Stimulated activated CD4-positive, alpha-beta T cell treated with anti-CD3 and anti-CD28 coated beads, Interleukin-4, amount 100 ng/mL, for 24 hours (primary cell): Measurements from ENCODE around the gene POLR1B.
"Not testable (repeated sequence)": the region's sequence is repeated elsewhere in the genome, so short reads cannot be mapped to it uniquely, and the experiment has no call there.

Source experiments
- DNase-seq: peaks from one replicate; pipeline ENCODE4 v3.0.0-alpha.2; 2020

POLR1B gene

GRCh38 chr2:112541315-112542122 lies 746 bp upstream of the POLR1B start:
- peak; percentile 70 for DNase-seq

GRCh38 chr2:112542984-112543661 lies 858 bp downstream of the POLR1B start:
- DNase-seq, result peak; percentile 7

- DNase-seq, result no peak
Observed at GRCh38 chr2:112547333-112547732, 5.1 kb downstream of the POLR1B start.

DNA sequence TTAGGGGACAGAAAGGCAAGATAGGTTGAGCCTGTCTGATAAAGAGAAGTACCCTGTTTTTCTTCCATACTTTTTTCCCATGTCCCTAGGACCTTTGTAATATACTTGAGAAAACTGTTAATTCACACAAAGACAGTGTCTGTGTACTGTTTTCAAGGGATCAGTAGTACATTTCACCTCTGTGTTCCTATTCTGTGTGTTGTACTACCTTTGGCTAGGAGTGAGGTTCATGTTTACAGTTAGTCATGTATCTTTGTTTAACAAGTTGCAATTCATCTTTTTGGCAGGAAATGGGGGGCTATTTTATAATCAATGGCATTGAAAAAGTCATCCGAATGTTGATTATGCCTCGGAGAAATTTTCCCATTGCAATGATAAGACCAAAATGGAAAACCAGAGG lies 6.7 kb downstream of the POLR1B start:
- DNase-seq, result no peak

- no peak for DNase-seq
Observed at GRCh38 chr2:112566104-112566503, 23.8 kb downstream of the POLR1B start.

- not testable (repeated sequence) for DNase-seq
Observed at GRCh38 chr2:112566508-112566907, 24.2 kb downstream of the POLR1B start.

- no peak for DNase-seq
Observed at GRCh38 chr2:112572005-112572404, 29.7 kb downstream of the POLR1B start.

DNA sequence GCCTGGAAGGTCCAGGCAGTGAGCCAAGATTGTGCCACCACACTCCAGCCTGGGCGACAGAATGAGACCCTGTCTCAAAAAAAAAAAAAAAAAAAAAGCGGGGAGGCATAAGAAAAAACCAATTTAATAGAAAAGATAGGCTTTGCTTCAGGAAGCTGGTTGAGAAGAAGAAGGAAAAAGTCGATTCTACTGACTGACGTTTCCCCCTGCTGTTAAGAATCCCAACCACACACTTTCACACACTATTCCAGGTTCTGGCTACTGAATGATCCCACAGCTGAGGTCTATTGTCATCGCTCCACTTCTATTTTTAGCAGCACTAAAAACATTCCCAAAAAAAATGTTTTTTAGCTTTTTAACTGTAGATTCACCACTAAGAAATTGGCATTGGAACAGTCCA lies 35.5 kb downstream of the POLR1B start:
- no peak for DNase-seq

GRCh38 chr2:112579241-112579640 lies 37.0 kb downstream of the POLR1B start:
- DNase-seq, result no peak

DNA sequence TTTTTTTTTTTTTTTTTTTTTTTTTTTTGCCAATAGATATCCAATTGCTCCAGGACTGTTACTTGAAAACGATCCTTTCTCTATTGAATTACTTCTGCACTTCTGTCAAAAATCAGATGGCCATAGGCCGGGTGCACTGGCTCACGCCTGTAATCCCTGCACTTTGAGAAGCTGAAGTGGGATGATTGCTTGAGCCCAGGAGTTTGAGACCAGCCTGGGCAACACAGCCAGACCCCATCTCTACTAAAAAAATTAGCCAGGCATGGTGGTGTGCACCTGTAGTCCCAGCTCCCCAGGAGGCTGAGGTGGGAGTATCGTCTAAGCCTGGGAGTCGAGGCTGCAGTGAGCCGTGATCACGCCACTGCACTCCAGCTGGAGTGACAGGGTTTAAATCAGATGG lies 37.8 kb downstream of the POLR1B start:
- DNase-seq, result no peak

DNA sequence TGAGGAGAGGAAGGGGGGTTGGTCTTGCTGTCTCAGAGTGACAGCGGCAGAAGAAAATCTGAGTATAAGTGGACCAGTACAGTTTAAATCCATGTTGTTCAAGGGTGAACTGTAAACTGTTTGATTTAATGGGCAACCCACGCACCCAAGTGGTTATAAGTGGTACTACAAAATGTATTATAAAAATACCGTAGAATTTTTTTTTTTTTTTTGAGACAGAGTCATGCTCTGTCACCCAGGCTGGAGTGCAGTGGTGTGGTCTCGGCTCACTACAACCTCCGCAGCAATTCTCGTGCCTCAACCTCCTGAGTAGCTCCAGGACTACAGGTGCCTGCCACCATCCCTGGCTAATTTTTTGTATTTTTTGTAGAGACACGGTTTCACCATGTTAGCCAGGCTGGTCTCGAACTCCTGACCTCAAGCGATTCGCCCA lies 40.1 kb downstream of the POLR1B start:
- DNase-seq, result peak; percentile 47

- no peak for DNase-seq
Observed at GRCh38 chr2:112583497-112584133, 41.4 kb downstream of the POLR1B start.

DNA sequence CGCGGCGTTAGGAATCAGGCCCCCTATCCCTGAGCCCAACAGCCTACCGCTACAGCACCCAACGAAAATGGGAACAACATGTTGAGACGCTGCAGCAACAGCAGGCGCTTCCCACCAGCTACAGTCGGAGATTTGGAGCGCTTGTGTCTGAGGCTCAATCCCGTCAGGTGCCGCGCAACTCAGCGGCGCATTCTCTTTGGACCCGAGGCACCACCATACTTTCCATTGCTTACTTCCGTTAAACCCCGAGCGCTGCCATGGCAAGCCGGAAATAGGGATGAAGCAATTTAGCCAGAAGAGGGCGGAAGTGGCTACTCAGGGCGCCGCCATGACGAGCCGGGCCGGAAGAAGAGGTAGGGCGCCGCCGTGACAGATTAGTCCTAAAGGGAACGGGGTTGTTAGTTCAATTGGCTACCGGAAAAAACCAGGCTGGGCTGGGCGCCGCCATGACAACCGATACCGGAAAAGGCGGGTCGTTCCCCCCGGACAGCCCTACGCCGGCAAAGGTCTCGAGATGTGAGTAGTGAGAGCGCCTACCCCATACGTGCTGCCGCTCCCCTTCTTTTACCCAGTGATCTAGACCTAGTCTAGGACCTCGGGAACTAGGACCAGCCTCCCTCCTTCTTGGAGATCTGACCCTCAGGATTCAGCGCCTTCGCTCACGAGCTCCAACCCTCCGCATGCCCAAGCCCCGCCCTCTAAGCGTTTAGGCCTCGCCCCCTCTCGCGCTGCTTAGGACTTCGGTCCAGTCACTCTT lies 42.0 kb downstream of the POLR1B start, which contains the start of gene CHCHD5:
Gene CHCHD5 (plus strand): TSS at position 476 of the 757 bp plus-strand sequence. CDS start 39 bp downstream, at position 515.
- peak; percentile 94 for DNase-seq

DNA sequence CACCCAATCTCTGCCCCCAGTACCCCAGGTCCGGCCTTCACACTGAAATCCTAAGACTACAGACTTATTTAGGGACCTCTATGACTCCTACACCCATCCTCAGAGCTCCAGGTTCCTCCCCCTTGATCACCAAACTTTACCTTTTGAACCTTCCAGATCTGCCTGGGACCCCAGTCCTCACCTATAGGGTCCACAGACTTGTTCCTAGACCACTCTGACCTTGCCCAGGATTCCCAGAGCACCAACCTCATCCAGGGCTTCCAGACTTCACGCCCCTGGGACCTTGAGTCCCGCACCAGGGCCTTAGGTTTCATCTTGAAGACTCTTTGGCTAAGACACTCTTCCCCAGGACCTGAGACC lies 42.6 kb downstream of the POLR1B start:
- DNase-seq, result no peak

DNA sequence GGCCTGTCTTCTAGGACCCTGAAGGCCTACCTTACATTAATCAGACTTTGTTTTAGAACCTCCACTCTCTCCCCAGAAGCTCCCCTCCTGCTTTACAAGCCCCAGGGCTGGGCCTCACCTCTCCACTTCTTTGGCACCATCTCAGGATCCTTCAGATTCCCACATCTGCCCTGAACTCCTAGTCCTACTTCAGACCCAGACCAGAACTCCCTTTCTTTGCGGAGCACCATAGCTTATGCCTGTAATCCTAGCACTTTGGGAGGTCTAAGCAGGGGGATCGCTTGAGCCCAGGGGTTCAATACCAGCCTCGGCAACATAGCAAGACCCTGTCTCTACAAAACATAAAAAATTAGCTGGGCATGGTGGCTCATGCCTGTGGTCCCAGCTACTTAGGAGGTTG lies 43.1 kb downstream of the POLR1B start:
- DNase-seq, result no peak

DNA sequence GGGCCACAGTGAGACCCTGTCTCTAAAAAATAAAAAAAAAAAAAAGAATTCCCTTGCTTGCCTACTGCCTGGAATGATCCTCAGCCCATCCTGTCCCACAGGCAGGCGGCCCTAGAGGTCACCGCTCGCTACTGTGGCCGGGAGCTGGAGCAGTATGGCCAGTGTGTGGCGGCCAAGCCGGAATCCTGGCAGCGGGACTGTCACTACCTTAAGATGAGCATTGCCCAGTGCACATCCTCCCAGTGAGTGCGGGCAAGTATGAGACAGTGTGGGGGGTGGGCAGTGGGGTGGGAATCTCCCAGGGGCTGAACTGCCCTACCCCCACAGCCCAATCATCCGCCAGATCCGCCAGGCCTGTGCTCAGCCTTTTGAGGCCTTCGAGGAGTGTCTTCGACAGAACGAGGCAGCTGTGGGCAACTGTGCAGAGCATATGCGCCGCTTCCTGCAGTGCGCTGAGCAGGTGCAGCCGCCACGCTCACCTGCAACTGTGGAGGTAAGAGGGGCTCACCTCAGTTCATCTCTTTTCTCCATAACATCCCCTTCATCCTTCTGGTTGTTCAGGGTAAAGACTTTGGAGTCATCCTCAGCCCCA lies 43.7 kb downstream of the POLR1B start:
- no peak for DNase-seq

DNA sequence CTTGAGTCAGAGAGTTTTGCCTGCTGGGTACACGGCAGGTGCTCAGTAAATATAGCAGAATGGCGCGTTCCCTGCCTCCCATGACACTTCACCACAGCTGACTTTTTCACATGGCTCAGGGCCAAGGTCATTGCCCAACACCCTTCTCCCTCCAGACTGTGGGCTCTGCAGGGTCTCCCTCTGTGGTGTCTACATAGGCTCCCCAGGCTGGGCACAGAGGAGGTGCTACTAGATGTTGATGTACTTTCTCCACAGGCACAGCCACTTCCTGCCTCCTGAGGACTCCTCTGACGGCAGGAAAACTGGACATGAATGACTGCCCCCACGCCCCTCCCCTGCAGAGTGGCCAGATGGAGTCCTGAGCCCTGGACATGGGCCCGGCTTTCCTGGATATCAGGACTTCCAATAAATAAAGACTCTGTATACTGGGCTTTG lies 46.4 kb downstream of the POLR1B start:
- DNase-seq, result no peak

DNA sequence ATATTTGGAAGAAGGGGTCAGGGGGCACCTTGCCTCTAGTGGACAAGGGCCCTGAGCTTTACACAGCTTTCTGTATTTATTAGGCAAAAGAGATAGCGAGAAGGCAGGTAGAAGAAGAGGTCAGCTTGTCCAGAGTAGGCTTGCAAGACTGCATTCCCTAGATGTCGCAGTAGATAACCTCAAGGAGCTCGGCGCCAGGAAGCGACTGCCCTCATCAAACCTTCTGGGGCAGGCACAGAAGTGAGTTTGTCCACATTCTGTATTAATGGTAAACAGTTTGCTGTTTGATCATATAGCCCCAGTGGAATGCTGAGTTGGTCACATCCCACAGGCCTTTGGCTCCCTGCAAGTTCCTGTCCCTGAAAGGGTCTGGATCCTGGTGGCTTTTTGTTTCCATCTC lies 49.1 kb downstream of the POLR1B start:
- no peak for DNase-seq

DNA sequence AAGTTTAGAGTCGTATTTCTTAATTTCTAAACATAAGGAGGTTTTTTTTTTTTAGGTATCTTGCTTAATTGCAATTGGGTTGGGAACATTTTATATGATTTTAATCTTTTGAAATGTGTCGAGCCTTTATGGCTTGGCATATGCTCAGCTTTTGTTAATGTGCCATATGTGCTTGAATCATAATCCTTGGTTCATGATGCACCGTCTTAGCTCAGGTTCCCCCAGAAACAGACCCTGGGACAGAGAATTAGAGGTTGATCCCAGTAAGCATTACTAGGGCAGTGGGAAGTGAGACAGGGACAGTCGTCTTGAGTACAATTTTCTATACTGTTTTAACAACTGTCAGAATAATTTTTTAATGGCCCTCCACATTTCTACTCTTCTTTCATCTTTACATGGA lies 51.5 kb downstream of the POLR1B start:
- no peak for DNase-seq

DNA sequence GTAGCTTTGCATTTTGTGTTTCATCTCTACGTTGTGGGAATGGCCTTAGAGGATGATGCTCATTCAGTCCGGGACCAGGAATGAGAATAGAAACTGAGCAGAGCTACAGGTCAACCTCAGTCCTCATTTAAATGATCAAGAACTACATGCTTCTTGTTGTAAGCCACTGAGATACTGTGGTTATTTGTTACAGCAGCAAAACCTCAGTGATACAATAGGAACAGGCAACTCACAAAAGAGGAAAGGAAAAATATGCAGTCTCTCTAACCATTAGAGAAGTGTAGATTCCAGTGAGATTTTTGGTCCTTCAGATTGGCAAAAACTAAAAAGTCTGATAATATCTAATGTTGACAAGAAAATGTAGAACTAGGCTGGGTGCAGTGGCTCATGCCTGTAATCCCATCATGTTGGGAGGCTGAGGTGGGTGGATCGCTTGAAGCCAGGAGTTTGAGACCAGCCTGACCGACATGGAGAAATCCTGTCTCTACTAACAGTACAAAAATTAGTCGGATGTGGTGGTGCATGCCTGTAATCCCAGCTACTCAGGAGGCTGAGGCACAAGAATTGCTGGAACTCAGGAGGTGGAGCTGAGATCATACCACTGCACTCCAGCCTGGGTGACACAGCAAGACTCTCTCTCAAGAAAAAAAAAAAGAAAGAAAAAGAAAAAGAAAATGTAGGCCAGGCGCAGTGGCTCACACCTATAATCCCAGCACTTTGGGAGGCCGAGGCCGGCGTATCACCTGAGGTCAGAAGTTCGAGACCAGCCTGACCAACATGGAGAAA lies 55.5 kb downstream of the POLR1B start:
- DNase-seq, result no peak

DNA sequence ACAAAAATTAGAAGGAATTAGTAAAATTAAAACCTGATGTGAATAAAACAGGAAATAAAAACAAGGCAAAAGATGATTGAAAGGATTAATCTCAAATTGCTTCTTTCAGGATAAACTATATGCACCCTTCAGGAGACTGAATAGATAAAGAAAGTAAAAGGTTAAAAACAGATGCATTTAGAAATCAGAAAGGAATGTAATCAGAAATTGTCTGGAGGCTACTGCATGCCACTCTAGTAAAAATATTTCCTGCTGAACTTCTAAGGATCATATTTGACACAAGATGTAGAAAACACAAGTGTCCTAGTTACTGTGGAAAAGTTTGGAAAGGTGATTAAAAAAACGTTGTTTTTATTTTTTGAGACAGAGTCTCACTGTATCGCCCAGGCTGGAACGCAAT lies 58.4 kb downstream of the POLR1B start:
- DNase-seq, result no peak

GRCh38 chr2:112601754-112602153 lies 59.5 kb downstream of the POLR1B start:
- no peak for DNase-seq
